HG02938 (cell line): ENCODE data around the gene TXNDC17.
"Not testable (repeated sequence)": the region's sequence is repeated elsewhere in the genome, so short reads cannot be mapped to it uniquely, and the experiment has no call there.

Experiments
- ATAC-seq: cut with Tn5 transposase; IDR thresholded peaks from one replicate; pipeline ENCODE4 v1.9.1; 2021; ENCODE audit warnings: mild to moderate bottlenecking, moderate library complexity; ENCODE audit not compliant: unreplicated experiment

TXNDC17 gene

DNA sequence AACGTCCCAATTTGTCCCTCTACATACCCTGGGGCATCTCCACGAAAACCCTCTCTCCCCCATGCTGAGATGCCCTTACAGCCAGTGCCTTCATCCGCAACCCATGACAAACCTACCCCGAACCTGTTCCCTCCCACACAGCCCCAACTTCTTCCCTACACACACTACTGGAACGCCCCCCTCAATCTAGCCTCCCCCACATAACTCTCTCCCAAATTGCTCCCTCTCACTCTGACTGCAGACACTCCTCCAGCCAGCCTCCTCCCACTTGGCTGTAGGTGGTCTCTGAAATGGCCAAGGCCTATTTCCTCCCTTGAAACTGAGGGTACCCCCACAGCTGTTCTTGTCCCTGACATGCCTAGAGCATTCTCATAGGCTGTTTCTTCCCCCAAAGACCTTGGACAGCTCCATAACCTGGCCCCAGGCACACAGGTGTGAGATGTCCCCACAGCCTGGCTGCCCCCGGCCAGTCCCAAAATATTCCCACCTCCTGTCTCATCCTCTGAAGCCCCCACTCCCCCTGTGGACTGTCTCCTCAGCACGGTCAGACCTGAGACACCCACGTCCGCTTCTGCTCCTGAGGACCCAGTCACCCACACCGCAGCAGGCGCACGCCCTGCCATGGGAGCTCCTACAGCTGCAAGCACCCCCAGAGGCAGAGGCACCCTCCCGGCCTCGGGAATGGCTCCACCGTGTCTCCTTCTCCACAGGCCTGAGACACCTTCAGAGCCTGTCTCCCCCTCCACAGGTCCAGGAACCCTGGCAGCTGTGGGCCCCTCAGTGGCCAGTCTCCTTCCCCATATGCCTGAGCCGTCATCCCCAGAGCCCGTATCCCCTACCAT lies 4.0 kb upstream of the TXNDC17 start:
- no peak for ATAC-seq

DNA sequence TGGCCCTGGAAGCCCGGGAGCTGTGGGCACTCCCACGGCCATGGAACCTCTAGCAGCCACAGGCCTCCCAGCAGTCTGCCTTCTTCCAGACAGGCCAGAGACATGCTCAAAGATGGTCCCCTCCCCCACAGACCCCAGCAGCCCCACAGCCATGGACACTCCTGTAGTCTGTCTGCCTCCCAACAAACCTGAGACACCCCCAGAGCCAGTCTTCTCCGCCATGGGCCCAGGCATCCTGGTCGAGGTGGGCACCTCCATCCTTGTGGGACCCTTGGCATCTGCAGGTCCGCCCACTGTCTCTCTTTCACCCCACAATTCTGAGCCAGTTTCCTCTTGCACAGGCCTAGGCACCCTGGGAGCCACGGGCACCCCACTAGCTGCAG lies 3.4 kb upstream of the TXNDC17 start:
- no peak for ATAC-seq

DNA sequence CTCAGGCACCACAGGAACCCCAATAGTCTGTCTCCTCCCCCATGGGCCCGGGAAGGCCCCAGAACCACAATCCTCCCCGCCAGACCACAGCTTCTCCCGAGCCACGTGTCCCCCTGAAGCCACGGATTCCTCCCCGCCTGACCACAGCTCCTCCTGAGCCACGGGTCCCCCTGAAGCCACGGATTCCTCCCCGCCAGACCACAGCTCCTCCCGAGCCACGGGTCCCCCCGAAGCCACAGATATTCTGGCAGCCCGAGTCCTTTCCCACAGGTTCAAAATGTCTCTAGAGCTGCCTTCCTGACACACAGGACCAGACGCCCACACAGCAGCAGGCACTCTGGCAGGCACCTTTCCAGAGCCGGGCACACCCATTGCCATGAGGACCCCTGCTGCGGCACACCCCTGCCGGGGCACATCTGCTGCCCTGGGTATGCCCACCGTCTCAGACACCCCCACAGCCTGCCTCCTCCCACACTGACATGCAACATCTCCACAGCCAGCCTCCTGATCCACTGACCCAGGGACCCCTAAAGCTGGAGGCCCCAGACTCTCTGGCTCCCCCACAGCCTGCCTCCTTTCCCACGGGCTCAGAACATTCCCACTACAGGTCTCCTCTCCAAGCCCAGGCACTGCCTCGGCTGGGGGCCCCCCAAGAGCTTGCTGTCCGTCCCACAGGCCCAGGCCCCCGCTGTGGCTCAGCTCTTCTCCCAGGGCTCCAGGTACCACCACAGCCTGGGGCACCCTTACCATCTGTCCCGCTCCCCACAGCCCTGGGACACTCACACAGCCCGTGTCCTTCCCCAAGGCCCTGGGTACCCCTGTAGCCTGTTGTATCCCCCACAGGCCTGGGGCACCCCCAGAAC lies 2.6 kb upstream of the TXNDC17 start:
- no peak for ATAC-seq

DNA sequence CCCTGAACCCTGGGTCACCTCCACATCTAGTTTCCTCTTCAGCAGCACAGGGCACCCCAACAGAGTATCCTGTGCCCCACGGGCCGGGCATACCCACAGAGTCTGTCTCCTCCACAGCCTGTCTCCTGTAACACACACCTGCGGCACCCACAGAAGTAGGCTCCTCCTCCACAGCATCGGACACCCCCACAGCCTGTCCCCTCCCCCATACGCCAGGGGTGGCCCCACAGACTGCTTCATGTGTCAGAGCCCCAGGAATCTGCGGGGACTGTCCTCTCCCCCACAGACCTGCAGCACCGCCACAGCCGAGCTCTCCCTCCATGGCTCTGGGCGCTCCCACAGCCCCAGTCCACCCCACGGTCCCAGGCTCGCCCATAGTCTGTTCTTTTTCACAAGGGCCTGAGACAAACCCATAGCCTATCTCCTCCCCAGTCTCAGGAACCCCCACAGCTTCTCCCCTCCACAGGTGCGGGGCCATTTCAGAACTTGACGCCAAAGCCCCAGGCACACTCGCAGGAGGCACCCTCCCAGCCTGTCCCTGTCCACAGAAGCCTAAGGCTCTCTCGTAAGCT lies 1.8 kb upstream of the TXNDC17 start:
- ATAC-seq: no peak

DNA sequence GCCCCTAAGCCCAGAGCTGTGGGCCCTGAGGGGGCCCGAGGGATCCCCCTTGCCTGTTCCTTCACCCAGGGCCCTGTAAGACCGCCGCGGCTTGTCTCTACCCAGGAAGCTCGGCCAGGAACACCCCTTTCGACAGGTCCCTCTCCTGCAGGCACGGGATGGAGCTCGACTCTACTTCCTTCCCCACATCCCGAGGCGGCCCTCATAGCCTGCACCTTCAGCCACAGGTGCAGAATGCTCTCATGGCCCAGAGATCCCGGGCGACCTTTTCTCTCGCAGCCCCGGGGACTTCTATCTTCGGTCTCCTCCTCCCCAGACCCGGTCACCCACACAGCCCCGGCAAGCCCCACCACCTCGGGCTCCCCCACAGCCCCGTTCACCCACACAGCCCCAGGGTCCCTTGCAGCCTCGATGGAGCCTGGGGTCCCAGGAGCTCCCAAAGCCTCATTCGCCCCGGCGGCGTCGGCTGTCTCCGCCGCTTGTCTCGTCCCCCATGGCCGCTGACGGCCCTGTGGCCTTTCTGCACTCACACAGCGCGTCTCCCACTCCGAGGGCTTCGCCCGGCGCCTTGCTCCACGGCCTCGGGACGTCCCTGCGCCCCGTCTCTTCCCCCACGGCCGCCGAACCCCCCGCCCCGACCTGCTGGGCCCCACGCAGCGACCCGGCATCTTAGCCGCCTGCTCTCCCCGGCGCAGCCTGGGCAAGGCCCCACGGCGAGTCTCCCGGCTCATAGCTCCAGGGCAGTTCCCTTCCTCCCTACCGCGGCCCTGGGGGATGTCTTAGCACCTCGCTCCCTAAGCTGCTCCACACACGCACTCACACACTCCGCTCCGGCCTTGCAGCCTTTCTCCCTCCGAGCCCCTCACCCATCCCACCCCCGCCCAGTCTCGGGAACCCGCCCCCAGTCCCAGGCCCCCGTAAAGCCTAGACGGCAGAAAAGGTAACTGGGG lies 999 bp upstream of the TXNDC17 start:
- peak; percentile 2 for ATAC-seq

DNA sequence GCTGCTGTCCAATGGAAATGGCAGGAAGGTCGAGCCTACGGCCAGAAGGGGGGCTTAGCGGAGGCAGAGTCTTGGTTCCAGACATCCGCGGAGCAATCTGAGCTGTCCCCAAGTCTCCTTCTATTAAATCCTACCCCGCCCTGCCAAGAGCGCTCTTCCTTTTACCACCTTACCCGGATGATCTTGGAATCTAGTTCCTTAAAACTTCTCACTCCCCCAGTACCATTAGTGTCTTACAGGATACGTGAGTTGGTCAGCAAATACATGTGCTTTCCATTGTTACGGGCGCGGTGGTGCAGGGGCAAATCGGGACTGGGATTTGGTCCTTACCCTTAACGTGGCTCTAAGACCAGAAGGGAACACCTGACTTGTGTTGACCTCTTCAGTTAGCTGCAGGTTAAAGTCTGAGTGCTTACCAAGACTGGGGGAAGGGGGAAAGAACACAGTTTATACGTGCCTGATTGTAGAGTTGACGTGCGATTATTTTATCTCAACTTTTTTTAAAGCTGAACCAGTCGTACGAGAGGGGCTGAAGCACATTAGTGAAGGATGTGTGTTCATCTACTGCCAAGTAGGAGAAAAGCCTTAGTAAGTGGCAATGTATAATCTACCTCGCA lies 495 bp downstream of the TXNDC17 start:
- ATAC-seq: peak; percentile 12

DNA sequence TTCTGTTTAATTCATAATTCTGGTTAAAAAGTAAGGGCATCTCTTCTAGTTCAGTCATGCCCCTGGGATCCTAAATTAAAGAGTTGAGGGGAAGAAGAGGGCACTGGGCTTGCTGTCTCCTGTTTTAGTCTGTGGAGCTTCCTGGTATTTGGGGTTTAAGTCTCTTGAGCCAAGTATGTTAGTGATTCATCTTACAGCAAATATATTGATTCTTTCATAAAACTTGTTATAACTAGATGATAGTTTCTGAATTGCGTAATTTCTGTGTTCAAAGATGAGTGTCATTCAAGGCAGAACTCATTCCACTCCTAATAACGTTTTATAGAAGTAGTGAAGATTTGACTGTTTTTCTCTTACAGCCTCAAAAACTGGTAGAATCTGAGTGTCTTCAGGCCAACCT lies 1.7 kb downstream of the TXNDC17 start:
- ATAC-seq: no peak

DNA sequence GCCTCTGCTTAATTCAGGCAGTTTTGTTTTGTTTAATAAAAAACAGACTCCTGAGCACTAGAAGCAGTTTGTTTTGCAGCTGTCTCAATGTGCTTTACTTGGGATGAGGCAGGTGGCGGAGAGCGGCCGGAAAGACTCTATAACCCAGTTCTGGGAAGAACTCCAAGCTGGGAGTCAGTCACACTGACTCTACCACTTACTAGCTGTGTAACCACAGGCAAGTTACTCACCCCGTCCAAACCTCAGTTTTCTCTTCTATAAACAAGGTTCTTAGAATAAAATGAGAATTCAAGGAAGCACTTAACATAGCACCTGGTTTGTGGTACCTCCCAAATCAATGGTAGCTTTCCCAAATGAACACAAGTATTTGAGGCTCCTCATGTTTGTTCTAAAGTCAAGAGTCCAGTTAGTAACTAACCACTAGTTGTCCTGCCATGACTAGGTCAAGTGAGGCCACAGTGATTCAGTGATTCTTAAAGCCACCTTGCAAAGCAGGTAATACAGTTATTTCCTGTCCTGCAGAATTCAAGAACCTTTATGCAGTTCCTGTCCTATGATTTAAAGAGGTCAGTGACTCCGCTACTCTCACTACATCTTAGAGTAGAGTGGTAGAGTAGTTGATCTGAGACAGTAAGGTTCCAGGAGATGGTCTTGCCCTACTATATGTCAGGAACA lies 2.7 kb downstream of the TXNDC17 start:
- ATAC-seq: no peak

DNA sequence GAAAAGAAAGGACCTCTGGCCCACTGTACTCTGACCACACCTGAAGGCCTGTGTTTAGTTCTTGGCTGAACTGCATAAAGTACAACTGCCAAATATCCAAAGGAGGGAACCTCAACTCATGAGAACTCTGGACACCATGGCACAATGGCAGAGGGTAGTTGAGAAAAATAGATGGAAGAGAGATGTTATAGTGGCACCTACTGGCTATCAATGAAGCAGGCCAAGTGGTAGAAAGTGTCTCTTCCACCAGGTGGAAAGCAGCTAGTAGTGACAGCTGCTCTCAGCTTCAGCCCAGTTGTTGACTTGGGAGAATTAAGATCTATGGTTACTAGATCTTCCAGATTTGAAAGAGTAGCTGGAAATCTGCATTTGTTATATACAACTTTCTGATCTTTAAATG lies 7.3 kb downstream of the TXNDC17 start:
- no peak for ATAC-seq

DNA sequence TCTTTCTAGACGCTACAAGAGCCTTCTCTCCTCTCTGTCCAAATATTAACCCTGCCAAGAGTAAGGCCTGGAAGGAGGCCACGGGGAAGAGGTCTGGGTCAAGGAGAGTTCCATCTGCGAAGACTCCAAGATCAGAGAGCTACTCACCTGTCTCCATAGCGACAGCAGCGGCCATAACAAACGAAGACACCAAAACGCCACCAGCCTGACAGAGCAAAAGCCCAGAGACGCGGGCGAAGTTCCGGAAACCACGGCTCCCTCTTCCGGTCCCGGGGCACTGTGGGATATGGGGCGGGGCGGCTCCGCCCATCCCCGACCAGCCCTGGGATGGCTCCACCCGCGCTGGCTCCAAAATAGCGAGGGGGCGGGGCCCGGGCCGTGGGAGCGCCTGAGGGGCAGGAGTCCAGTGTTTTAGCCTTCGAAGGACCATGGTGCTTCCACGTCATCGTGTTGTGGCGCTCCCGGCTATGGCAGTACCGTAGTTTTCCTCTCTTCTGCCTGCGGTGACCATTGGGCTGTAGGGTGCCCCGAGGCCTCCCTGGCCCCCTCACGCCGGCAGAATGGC lies 10.6 kb downstream of the TXNDC17 start, which contains the start of the genes C17orf100 and MED31:
TSS of gene C17orf100 (plus strand) at position 409 of the 565 bp plus-strand sequence. CDS start at position 561, 152 bp downstream.
TSS of gene MED31 (minus strand) at position 252 of the 565 bp plus-strand sequence. CDS start at position 175, 77 bp downstream.
- peak; percentile 77 for ATAC-seq

DNA sequence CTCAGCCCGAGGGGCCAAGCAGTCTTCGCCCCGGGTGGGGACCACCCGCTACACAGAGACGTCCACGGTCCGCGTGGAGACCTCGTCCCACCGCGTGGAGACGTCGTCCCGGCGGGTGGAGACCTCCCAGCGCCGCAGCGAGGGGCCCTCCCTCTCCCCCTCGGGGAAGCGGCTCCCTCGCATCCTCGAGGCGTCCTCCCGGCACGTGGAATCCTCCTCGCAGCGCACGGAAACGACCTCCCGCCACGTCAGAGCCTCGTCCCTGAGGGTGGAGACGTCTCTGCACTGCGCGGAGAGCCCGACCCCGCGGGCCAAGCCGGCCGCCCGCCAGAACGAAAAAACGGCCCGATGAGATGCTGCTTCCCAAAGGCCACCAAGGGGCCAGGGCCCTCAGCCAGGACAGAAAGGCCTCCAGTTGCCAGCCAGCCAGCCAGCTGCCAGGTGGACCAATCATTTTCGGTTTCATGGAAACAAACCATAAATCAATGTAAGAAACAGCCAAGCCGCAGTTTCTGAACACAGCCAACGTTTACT lies 11.1 kb downstream of the TXNDC17 start:
- no peak for ATAC-seq

DNA sequence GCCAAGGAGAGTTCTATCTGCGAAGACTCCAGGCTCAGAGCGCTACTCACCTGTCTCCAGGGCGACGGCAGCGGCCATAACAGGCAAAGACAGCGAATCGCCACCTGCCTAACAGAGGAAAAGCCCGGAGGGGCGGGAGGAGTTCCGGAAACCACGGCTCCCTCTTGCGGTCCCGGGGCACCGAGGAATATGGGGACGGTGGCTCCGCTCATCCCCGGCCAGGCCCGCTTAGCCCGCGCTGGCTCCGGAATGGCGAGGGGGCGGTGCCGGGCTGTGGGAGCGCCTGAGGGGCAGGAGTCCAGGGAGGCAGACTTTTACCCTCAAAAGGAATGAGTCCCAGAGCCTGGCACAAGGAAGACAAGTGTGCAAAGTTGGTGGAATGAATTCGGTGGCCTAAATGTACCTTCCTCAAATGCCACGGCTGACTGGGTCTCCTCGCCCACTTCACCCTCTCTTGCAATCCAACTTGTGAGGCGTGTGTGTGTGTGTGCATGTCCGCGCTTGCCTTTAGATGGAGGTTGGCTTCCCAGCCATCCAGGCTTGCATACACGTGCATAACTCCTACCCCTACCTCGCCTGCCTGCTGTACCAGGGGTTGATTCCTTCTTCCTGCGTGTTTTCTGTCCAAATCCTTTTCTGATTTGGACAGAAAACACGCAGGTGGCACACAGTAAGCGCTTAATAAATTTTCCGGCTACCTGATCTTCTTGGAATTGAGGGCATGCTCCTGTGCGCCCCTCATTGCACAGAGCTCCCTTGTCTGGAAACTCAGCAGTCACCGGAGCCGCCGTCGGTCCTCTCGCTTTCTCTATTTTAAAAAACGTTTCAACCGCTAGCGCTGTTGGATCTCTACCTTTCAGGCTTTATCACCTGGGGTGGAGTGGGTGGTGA lies 14.2 kb downstream of the TXNDC17 start:
- no peak for ATAC-seq

DNA sequence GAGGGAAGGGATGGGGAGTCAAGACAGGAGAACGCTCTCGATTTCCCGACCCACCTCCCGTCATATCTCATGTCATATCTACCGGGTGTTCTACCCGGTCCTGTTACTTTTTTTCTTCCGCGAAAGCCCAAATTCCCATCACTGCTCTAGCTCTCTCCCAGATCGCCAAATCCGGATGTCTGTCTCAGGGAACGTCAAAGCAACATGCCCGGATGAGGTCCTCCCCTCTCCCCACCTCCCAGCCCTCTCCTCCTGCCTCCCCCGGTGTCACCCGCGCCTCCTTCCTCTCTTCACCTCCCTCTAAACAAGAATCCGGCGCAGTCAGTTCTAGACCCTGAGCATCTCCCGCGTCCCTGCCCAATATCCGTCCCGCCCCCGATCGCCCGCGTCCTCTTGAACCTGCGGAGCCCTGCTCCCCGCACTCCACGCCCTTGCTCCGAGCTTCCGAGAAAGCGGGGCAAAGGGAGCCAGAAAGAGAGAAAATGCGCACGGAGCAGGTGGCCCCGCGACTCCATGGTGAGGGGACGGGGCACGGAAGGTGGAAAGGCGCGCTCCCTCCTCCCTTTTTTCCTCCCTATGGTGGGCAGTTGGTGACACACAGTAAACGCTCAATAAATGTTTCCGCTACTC lies 15.0 kb downstream of the TXNDC17 start:
- not testable (repeated sequence) for ATAC-seq

DNA sequence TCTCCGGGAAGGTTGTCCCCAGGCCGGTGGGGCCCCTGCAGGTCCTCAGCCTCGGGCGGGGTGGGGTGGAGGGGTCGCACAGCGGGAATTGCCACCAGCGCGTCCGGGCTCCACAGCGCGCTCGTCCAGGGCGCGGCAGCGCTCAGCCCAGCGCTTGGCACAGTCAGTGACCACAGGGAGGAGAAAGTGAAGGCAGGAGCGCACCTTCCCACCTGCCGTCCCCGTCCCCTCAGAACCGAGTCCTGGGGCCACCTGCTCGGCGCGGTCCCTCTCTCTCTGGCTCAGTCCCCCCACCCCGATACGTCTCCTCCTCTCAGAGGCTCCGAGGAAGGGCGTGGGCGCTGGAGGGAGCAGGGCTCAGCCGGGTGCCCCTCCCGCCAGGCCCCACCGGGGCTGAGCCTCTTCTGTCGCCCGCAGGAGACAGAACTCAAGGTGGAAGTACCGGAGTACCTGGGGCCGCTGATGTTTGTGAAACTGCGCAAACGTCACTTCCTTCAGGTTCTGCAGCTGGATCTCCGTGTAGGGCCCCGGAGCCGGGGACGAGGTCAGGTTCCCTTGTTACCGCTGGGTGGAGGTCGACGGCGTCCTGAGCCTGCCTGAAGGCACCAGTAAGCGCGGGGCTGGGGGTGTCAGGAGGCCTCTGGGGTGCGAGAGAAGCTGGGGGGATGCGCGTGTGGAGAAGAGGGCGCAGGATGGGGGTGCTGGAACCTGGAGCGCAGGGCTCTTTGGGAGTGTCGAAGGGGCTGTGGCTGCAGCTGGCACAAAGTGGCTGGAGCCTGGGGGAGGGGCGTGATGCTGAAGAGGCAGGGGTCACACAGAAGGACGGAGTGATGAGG lies 16.2 kb downstream of the TXNDC17 start:
- peak; percentile 40 for ATAC-seq

DNA sequence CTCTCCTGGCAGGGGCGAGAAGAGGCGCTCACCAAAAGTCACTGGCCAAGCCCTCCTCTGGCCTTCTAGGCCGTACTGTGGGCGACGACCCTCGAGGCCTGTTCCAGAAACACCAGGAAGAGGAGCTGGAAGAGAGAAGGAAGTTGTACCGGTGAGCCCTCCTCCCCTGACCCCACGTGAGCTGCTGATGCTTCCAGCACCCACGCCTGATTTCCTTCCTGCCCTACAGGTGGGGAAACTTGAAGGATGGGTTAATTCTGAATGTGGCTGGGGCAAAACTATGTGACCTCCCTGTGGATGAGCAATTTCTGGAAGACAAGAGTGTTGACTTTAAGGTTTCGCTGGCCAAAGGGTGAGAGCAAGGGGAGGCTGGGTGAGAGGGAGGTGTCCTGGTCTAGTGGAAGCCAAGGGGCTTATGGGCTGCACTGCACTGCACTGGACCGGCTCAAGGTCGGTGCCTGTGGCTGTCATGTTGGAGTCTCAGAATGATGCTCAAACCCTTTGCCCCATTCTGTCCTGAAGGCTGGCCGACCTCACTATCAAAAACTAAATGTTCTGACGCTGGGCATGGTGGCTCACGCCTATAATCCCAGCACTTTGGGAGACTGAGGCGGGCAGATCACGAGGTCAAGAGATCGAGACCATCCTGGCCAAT lies 16.9 kb downstream of the TXNDC17 start:
- ATAC-seq: no peak

DNA sequence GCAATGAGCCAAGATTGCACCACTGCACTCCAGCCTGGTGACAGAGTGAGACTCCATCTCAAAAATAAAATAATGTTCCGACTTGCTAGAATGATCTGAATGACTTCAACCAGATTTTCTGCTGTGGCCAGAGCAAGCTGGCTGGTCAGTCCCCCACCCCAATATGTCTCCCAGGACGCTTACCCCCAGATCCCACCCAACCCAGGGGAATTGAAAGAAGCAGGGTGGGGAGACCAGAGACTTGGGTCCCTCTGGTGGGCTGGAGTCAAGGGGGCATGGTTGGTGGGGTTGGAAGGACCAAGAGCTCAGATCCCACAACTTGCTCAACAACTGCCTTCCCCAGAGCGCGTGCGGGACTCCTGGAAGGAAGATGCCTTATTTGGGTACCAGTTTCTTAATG lies 17.6 kb downstream of the TXNDC17 start:
- ATAC-seq: not testable (repeated sequence)
